Brain microvascular endothelial cell (primary cell): ENCODE measurements around the gene RASSF1.

Source experiments
- DNase-seq: peaks from one replicate; pipeline ENCODE4 v3.0.0-alpha.2; 2020
- H3K27ac ChIP-seq: fragments of 250-450 bp; sonication (Bioruptor Pico); 2 replicates; pipeline ENCODE4 v1.5.1; 2020; ENCODE audit warnings: mild to moderate bottlenecking, moderate library complexity
- H3K27me3 ChIP-seq: fragments of 250-450 bp; sonication (Bioruptor Pico); replicated peaks from 2 replicates; pipeline ENCODE4 v1.5.1; 2020; ENCODE audit warnings: mild to moderate bottlenecking
- H3K36me3 ChIP-seq: fragments of 250-450 bp; sonication (Bioruptor Pico); replicated peaks from 2 replicates; pipeline ENCODE4 v1.5.1; 2020; ENCODE audit warnings: mild to moderate bottlenecking
- H3K4me3 ChIP-seq: 2 replicates; pipeline ENCODE4 v1.5.1; 2011; ENCODE audit warnings: low read depth, mild to moderate bottlenecking, control low read depth, low read length, moderate library complexity
- in situ Hi-C: cut with HindIII; loops from 2 replicates; pipeline ENCODE4 v1.10.0; 2017; ENCODE audit warnings: low sequenced_read_pairs, low pct_ligation_motif_present
- TF ChIP-seq, protein P1 (sequence below): IDR thresholded peaks from 2 replicates; pipeline ENCODE4 v1.5.1; 2011; ENCODE audit warnings: low read depth, mild to moderate bottlenecking, moderate library complexity, low read length, control low read depth, inconsistent platforms; ENCODE audit errors: missing control alignments

RASSF1 gene

DNA sequence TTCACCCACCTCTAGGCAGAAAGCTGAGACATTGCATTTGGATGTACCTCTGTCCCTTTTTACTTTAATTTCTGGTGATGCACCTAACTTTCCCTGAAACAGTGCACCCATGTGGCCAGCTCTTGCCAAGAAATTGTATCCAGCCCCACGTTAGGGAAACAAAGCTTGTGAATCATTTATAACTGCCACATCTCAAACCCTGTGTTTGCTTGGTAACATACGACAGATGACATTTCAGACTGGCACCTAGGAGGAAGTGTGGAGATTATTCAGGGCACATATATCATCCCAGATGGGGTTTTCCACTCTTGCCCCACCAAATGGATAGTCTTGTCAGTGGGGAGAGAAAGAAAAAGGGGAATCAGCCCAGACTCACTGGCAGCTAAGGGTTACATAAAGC is 12.1 kb upstream of the RASSF1 start:
- H3K36me3 ChIP-seq = peaks cover 26% of the 10 kb centered on the region

DNA sequence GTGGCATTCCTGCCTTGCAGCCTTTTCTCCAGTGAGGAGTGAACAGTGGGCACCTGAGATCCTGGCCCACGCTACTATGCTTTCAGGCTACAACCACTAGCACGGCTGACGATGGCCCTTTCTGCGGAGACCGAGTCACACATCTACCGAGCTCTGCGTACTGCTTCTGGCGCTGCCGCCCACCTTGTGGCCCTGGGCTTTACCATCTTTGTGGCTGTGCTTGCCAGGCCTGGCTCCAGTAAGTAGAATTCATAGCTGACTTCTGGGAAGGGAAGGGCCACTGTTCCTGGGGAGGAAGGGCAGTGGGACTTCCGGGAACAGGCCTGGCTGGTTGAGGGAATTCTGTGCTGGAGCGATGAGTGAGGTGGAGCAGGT is 10.7 kb upstream of the RASSF1 start:
- peak overlapping the region; percentile 96 for H3K4me3 ChIP-seq
- in situ Hi-C loops = no loop called here
- peaks cover 29% of the 10 kb centered on the region for H3K36me3 ChIP-seq
- no peak for DNase-seq
- TF ChIP-seq, protein P1, sequence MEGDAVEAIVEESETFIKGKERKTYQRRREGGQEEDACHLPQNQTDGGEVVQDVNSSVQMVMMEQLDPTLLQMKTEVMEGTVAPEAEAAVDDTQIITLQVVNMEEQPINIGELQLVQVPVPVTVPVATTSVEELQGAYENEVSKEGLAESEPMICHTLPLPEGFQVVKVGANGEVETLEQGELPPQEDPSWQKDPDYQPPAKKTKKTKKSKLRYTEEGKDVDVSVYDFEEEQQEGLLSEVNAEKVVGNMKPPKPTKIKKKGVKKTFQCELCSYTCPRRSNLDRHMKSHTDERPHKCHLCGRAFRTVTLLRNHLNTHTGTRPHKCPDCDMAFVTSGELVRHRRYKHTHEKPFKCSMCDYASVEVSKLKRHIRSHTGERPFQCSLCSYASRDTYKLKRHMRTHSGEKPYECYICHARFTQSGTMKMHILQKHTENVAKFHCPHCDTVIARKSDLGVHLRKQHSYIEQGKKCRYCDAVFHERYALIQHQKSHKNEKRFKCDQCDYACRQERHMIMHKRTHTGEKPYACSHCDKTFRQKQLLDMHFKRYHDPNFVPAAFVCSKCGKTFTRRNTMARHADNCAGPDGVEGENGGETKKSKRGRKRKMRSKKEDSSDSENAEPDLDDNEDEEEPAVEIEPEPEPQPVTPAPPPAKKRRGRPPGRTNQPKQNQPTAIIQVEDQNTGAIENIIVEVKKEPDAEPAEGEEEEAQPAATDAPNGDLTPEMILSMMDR = no peak
- H3K27me3 ChIP-seq = no peaks in the 10 kb centered on the region
- no peak overlapping the region for H3K27ac ChIP-seq

More for the DNA sequence above, 12.1 kb upstream of the RASSF1 start:
- in situ Hi-C loops = no loop called here
- no peaks in the 10 kb centered on the region for H3K27me3 ChIP-seq
- no peak for DNase-seq
- H3K4me3 ChIP-seq = no peak overlapping the region
- H3K27ac ChIP-seq = peak overlapping the region; percentile 15
- TF ChIP-seq, protein P1 = peak; percentile 58

DNA sequence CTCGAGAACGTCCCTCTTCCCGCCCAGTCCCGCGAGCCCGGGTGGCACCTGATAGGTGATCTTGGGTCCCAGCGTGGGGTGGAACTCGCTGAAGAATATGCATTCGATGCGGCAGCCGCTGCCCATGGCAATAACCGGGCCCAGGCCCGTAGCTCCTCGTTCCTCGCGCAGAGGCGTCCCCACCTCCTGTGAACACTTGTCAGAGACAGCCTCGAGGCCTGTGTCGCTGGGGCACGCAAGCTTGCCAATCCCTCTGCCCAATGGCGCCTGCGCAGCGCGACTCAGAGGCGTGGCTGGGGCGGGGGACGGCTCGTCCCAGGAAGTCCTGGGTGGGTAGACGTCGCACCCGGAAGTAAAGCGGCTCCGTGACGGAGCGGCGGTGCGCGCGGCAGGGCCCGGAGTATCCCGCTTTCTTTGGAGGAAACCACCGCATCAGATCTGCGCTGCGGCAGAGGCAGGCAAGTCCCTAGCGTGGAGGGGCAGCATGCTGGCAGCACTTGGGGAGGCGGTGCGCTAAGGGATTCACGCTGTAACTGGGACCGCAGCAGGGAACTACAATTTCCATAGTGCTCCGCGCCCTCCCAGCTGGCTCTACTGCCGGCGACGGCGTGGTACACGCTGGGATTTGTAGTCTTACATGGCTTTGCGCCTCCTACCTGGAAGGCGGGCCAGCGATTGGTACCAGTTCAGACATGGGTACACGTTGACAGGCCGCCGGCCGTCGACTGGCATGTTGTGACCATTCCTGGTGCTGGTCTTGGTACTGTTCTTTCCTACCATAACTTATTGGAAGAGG is 10.1 kb upstream of the RASSF1 start, which contains the start of the genes CYB561D2 and NPRL2:
Gene CYB561D2 (plus strand): TSS at position 336 of the 796 bp plus-strand sequence. CDS start 572 bp downstream, outside the sequence.
Gene NPRL2 (minus strand): TSS at position 249 of the 796 bp plus-strand sequence. CDS start 123 bp downstream, at position 126.
- Histone ChIP-seq H3K27ac (peak within 1 kb of the TSS; percentile 83), H3K4me3 (peak within 1 kb of the TSS; percentile 96), H3K27me3 (no peaks in the 10 kb centered on the region), H3K36me3 (peaks cover 29% of the 10 kb centered on the region)
- peak; percentile 85 for DNase-seq
- in situ Hi-C loops = no loop called here
- TF ChIP-seq, protein P1 = no peak

DNA sequence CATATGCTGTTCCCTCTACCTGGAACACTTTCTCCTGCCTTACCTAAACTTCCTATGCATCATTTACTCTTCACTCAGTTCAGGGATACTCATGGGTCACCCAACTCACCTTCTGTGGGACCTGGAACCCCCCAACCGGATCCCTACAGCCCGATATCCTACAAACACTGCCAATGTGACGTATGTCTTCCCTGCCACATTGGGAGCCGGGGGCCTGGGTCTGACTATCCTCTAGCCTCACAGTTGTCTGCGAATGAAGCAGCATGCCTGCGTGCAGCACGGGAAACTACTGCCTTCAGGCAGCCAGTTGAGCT is 9.5 kb upstream of the RASSF1 start:
- no peak for DNase-seq
- in situ Hi-C loops = no loop called here
- TF ChIP-seq, protein P1 = no peak
- H3K36me3 ChIP-seq = peaks cover 26% of the 10 kb centered on the region
- peak overlapping the region; percentile 96 for H3K4me3 ChIP-seq
- no peaks in the 10 kb centered on the region for H3K27me3 ChIP-seq
- peak overlapping the region; percentile 83 for H3K27ac ChIP-seq

DNA sequence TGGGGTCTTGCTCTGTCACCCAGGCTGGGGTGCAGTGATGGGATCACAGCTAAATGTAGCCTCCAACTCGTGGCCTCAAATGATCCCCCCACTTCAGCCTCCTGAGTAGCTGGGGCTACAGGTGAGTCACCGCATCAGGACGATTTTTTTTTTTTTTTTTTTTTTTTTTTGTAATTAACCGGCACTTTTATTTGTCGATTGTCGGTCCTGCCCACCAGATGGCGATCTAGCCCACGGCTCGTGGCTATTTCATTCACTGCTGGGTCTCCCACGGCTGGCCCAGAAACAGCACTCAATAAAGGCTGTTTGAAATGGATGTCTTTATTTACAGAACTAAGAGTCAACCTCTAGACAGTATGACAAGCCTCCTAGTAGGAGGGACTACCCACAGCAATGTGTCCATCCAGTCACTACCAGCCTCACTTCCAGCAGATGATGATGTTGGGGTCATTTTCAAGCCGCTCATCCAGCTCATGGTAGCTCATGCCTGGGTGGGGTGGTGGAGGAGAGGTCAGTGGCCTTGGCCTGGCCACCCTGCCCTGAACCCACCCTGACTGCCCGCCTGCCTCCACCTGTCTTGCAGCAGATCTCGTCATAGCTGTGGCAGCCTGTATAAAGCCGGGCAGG is 6.7 kb upstream of the RASSF1 start:
- peaks cover 2% of the 10 kb centered on the region for H3K36me3 ChIP-seq
- no peaks in the 10 kb centered on the region for H3K27me3 ChIP-seq
- DNase-seq = peak; percentile 49
- in situ Hi-C loops = no loop called here
- TF ChIP-seq, protein P1 = peak; percentile 74
- no peak overlapping the region for H3K27ac ChIP-seq
- no peak overlapping the region for H3K4me3 ChIP-seq
